GM18511 (cell line): ENCODE results near the gene DUSP21.
"Not testable (repeated sequence)": the region's sequence is repeated elsewhere in the genome, so short reads cannot be mapped to it uniquely, and the experiment has no call there.

Experiments used
- ATAC-seq: cut with Tn5 transposase; IDR thresholded peaks from one replicate; pipeline ENCODE4 v1.9.1; 2021; ENCODE audit warnings: mild to moderate bottlenecking, moderate library complexity; ENCODE audit not compliant: unreplicated experiment

The DUSP21 gene

GRCh38 chrX:44875185-44875489, 31.3 kb downstream of the DUSP21 start:
- ATAC-seq, result no peak

DNA sequence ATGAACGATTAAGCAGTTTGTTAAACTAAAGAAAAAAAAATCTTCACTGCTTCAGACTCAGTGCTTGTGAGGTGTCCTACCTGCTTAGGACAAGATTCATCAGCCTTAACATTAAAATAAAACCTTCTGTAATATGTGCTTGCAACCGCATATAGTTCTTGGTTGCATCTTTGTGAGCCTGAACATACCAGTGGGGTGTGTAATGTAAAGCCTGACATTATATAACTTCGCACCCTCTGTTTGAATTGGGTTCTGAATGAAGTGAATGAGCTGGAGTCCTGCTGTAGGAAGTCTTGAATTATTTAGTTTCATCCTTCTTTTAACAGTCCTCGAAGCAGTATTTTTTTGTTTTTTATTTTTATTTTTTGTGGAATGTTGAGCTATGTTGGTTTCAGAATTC, 32.3 kb downstream of the DUSP21 start:
- ATAC-seq, result no peak

GRCh38 chrX:44876767-44877166, 32.9 kb downstream of the DUSP21 start:
- ATAC-seq, result no peak

DNA sequence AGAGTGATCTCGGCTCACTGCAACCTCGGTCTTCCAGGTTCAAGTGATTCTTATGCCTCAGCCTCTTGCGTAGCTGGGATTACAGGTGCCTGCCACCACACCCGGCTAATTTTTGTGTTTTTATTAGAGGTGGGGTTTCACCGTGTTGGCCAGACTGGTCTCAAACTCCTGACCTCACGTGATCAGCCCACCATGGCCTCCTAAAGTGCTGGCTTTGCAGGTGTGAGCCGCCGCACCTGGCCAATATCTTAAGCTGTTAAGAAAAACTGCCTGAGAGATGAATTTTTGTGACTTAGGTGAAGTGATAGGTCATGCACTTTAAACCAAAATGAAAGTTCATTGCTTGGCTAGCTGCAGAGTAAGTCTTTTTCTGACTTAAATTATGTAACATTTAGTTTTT, 35.0 kb downstream of the DUSP21 start:
- ATAC-seq, result no peak

GRCh38 chrX:44881549-44881948, 37.7 kb downstream of the DUSP21 start:
- ATAC-seq, result no peak

DNA sequence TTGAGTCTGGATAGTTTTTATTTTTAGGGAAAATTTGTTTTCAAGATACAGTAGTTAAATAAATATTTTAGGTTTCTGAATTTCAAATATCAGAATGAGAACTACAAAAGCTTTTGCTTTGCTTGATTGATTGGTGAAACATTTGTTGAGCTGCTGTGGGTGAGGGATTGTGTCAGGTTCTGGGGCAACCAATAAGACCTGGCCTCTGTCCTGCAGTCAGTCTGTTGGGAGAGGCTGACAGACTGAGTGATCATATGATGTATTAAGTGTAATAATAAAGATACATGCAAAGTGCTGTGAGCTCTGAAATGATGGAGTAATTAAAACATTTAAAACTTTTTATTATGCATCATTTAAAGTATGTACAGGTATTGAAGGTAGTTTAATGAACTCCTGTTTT, 38.8 kb downstream of the DUSP21 start:
- no peak for ATAC-seq

- no peak for ATAC-seq
These were observed 41.1 kb downstream of the DUSP21 start for GRCh38 chrX:44884944-44885343.

DNA sequence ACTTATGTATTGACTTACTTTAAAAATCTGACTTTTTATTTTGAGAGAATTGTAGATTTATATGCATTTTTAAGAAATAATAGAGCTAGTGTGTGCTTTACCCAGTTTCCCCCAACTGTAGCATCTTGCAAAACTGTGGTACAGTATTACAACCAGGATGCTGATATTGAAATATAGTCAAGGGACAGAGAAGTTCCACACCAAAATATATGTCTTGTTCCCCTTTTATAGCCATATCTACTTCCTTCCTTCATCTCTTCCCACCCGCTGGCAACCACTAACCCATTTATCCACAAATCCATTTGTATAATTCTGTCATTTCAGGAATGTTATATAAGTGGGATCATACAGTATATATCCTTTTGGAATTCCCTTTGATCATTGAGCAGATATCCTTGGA, 46.0 kb downstream of the DUSP21 start:
- ATAC-seq, result no peak

DNA sequence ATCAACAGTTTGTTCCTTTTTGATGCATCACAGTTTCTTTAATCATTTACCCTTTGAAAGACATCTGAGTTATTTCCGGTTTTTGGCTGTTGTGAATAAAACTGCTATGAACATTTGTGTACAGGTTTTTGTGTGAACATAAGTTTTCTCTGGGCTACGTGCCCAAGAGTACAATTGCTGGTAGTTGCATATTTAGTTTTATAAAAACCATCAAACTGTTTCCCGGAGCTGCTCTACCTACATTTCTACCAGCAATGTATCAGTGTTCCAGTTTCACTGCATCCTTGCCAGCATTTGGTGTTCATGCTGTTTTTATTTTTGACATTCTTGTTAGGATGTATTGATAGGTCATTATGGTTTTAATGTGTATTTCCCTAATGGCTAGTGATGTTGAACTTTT, 46.4 kb downstream of the DUSP21 start:
- no peak for ATAC-seq

DNA sequence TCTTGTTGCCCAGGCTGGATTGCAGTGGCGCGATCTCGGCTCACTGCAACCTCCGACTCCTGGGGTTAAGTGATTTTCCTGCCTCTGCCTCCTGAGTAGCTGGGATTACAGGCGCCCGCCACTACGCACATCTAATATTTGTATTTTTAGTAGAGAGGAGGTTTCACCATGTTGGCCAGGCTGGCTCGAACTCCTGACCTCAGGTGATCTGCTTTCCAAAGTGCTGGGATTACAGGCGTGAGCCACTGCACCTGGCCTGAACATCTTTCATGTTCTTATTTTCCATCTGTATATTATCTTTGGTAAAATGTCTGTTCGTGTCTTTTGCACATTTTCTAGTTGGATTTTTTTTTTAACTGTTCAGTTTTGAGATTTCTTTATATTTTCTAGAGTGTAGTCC, 46.9 kb downstream of the DUSP21 start:
- not testable (repeated sequence) for ATAC-seq

GRCh38 chrX:44891642-44892041, 47.8 kb downstream of the DUSP21 start:
- no peak for ATAC-seq
